HG03066 (cell line): Measurements from ENCODE around the gene SPATA33.

Experiments
- ATAC-seq: cut with Tn5 transposase; IDR thresholded peaks from one replicate; pipeline ENCODE4 v1.9.1; 2021; ENCODE audit warnings: low read depth; ENCODE audit not compliant: unreplicated experiment

The SPATA33 gene

GRCh38 chr16:89657442-89658220 lies at the start of gene SPATA33, which contains the start of gene CHMP1A:
SPATA33 (plus strand) TSS chr16:89657836; CDS start chr16:89657912, 76 bp downstream.
CHMP1A (minus strand) TSS chr16:89657708; CDS start chr16:89657588, 120 bp downstream.
- ATAC-seq, result peak; percentile 89

- no peak for ATAC-seq
Measured at GRCh38 chr16:89607937-89608740, 49.5 kb upstream of the SPATA33 start.

- no peak for ATAC-seq
Measured at GRCh38 chr16:89610108-89610453, 47.6 kb upstream of the SPATA33 start.

- no peak for ATAC-seq
Measured at GRCh38 chr16:89612415-89613166, 45.0 kb upstream of the SPATA33 start.

- ATAC-seq, result no peak
Measured at GRCh38 chr16:89613231-89613953, 44.2 kb upstream of the SPATA33 start, which contains the start of gene DPEP1. DPEP1 (plus strand) TSS chr16:89613642; CDS start chr16:89630411, 16,769 bp downstream.

- no peak for ATAC-seq
Measured at GRCh38 chr16:89613954-89614459, 43.6 kb upstream of the SPATA33 start.

GRCh38 chr16:89615176-89615575 lies 42.5 kb upstream of the SPATA33 start:
- no peak for ATAC-seq

GRCh38 chr16:89615596-89616090 lies 42.0 kb upstream of the SPATA33 start:
- no peak for ATAC-seq

- ATAC-seq, result no peak
Measured at GRCh38 chr16:89616623-89617022, 41.0 kb upstream of the SPATA33 start.

- ATAC-seq, result no peak
Measured at GRCh38 chr16:89617036-89617435, 40.6 kb upstream of the SPATA33 start.

- ATAC-seq, result no peak
Measured at GRCh38 chr16:89618109-89618998, 39.3 kb upstream of the SPATA33 start.

- ATAC-seq, result no peak
Measured at GRCh38 chr16:89619840-89620239, 37.8 kb upstream of the SPATA33 start.

- no peak for ATAC-seq
Measured at GRCh38 chr16:89620406-89620841, 37.2 kb upstream of the SPATA33 start.

GRCh38 chr16:89621136-89621697 lies 36.4 kb upstream of the SPATA33 start:
- ATAC-seq, result no peak

- ATAC-seq, result no peak
Measured at GRCh38 chr16:89621698-89622409, 35.8 kb upstream of the SPATA33 start.

- ATAC-seq, result no peak
Measured at GRCh38 chr16:89623511-89624261, 34.0 kb upstream of the SPATA33 start.
